ENCODE measurements around the gene SLC2A11. TPM values are rescaled to one million over a fixed set of nuclear protein-coding genes. Genes with fewer than 3 reads are reported as not detected.
A peak's percentile ranks its signal among the peaks of the same experiment; 100 is the strongest.

The SLC2A11 gene
- polyA plus RNA-seq, 2 of the 4 experiments (the other 2 are of a cell fraction): 5.6 to 12.4 TPM

DNA sequence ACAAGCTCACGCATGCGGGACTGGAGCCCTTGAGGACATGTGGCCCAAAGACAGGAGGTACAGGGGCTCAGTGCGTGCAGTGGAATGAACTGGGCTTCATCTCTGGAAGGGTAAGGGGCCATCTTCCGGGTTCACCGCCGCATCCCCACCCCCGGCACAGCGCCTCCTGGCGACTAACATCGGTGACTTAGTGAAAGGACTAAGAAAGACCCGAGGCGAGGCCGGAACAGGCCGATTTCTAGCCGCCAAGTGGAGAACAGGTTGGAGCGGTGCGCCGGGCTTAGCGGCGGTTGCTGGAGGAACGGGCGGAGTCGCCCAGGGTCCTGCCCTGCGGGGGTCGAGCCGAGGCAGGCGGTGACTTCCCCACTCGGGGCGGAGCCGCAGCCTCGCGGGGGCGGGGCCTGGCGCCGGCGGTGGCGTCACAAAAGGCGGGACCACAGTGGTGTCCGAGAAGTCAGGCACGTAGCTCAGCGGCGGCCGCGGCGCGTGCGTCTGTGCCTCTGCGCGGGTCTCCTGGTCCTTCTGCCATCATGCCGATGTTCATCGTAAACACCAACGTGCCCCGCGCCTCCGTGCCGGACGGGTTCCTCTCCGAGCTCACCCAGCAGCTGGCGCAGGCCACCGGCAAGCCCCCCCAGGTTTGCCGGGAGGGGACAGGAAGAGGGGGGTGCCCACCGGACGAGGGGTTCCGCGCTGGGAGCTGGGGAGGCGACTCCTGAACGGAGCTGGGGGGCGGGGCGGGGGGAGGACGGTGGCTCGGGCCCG, 36.5 kb downstream of the SLC2A11 start, which contains the start of gene MIF:
Gene MIF, plus strand, starts transcription at position 439 of the 765 bp plus-strand sequence. Its CDS starts 92 bp downstream, at position 531.
- FAIRE-seq (no peak), ATAC-seq (peak; percentile 84 to 88), DNase-seq (ENCODE audit: low read depth in 1 of 2, low spot score in 1 of 2) (peak; percentile 73 to 93)
- H3K27ac ChIP-seq: peak within 1 kb of the TSS; percentile 98 to 99
- ChIA-PET CTCF (interaction anchor here (0.7 to 3.0 kb wide), 33 partner anchors 8 to 360 kb away, joined by 3 to 12 read pairs (median 4); partner anchors contain the start of genes CHCHD10 and SLC2A11), POLR2A (interaction anchor here (0.6 to 1.7 kb wide), 13 partner anchors 13 to 683 kb away, joined by 3 to 25 read pairs (median 4); partner anchors contain the start of genes CABIN1 and SLC2A11)
- peak within 1 kb of the TSS; percentile 93 for H3K4me2 ChIP-seq
- under 1% methylated on average over 20 of the region's 72 CpGs for WGBS (ENCODE audit: missing lambda C conversion rate)
- no peaks in the 10 kb centered on the region for H3K9me3 ChIP-seq
- peak; percentile 25; the same call in 1 of the 2 replicates for TF ChIP-seq MYC (IDR thresholded peaks at IDR 0.05; ENCODE audit: borderline replicate concordance, low read length)
- TF ChIP-seq, protein P1, sequence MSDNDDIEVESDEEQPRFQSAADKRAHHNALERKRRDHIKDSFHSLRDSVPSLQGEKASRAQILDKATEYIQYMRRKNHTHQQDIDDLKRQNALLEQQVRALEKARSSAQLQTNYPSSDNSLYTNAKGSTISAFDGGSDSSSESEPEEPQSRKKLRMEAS (IDR thresholded peaks at IDR 0.05): peak; percentile 36
- peak; percentile 46 to 89; a peak in 4 of 5 replicates for TF ChIP-seq JUN (IDR thresholded peaks at IDR 0.05)
- peak; percentile 25; the same call in 2 of the 3 replicates for TF ChIP-seq SMC3 (IDR thresholded peaks at IDR 0.05)
- TF ChIP-seq, protein P2, sequence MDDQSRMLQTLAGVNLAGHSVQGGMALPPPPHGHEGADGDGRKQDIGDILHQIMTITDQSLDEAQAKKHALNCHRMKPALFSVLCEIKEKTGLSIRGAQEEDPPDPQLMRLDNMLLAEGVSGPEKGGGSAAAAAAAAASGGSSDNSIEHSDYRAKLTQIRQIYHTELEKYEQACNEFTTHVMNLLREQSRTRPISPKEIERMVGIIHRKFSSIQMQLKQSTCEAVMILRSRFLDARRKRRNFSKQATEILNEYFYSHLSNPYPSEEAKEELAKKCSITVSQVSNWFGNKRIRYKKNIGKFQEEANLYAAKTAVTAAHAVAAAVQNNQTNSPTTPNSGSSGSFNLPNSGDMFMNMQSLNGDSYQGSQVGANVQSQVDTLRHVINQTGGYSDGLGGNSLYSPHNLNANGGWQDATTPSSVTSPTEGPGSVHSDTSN (IDR thresholded peaks at IDR 0.05): no peak
- 0 out of 5 replicates have a peak, but pooled peaks of 1 of the 2 experiments have one; percentile 14 for TF ChIP-seq RAD21 (conservative IDR thresholded peaks at IDR 0.05 in 1 of 2, IDR thresholded peaks at IDR 0.05 in 1 of 2)
- no peak for TF ChIP-seq POLR2AphosphoS2 (conservative IDR thresholded peaks at IDR 0.05; ENCODE audit: low read length)
- TF ChIP-seq, protein P3, sequence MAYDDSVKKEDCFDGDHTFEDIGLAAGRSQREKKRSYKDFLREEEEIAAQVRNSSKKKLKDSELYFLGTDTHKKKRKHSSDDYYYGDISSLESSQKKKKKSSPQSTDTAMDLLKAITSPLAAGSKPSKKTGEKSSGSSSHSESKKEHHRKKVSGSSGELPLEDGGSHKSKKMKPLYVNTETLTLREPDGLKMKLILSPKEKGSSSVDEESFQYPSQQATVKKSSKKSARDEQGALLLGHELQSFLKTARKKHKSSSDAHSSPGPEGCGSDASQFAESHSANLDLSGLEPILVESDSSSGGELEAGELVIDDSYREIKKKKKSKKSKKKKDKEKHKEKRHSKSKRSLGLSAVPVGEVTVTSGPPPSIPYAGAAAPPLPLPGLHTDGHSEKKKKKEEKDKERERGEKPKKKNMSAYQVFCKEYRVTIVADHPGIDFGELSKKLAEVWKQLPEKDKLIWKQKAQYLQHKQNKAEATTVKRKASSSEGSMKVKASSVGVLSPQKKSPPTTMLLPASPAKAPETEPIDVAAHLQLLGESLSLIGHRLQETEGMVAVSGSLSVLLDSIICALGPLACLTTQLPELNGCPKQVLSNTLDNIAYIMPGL (CRISPR knock-in tag; IDR thresholded peaks at IDR 0.05; ENCODE audit: borderline replicate concordance): 0 out of 2 replicates have a peak, but pooled peaks have one; percentile 14
- TF ChIP-seq NPAS2 (CRISPR knock-in tag; IDR thresholded peaks at IDR 0.05; ENCODE audit: borderline replicate concordance): no peak
- TF ChIP-seq, protein P4, sequence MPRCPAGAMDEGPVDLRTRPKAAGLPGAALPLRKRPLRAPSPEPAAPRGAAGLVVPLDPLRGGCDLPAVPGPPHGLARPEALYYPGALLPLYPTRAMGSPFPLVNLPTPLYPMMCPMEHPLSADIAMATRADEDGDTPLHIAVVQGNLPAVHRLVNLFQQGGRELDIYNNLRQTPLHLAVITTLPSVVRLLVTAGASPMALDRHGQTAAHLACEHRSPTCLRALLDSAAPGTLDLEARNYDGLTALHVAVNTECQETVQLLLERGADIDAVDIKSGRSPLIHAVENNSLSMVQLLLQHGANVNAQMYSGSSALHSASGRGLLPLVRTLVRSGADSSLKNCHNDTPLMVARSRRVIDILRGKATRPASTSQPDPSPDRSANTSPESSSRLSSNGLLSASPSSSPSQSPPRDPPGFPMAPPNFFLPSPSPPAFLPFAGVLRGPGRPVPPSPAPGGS (IDR thresholded peaks at IDR 0.05): peak; percentile 65; the same call in 1 of the 3 replicates
- no peak for TF ChIP-seq EHF (CRISPR knock-in tag; IDR thresholded peaks at IDR 0.05)
- TF ChIP-seq, protein P5, sequence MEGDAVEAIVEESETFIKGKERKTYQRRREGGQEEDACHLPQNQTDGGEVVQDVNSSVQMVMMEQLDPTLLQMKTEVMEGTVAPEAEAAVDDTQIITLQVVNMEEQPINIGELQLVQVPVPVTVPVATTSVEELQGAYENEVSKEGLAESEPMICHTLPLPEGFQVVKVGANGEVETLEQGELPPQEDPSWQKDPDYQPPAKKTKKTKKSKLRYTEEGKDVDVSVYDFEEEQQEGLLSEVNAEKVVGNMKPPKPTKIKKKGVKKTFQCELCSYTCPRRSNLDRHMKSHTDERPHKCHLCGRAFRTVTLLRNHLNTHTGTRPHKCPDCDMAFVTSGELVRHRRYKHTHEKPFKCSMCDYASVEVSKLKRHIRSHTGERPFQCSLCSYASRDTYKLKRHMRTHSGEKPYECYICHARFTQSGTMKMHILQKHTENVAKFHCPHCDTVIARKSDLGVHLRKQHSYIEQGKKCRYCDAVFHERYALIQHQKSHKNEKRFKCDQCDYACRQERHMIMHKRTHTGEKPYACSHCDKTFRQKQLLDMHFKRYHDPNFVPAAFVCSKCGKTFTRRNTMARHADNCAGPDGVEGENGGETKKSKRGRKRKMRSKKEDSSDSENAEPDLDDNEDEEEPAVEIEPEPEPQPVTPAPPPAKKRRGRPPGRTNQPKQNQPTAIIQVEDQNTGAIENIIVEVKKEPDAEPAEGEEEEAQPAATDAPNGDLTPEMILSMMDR (IDR thresholded peaks at IDR 0.05): peak; percentile 60
- no peak for TF ChIP-seq BHLHE40 (IDR thresholded peaks at IDR 0.05; ENCODE audit: low read depth, low read length)
- TF ChIP-seq PHF8 (IDR thresholded peaks at IDR 0.05; ENCODE audit: borderline replicate concordance, low read depth): peak; percentile 49; the same call in 1 of the 2 replicates
- peak; percentile 91 for TF ChIP-seq POLR2A (IDR thresholded peaks at IDR 0.05; ENCODE audit: low read length)
- peaks cover 29% of the 10 kb centered on the region for H3K4me1 ChIP-seq
- peak within 1 kb of the TSS; percentile 81 for H3K4me3 ChIP-seq

Data from A549 (cell line).